ENCODE measurements around the gene RNF19B.
"Not testable (repeated sequence)": the region's sequence is repeated elsewhere in the genome, so short reads cannot be mapped to it uniquely, and the experiment has no call there.

Gene RNF19B

GRCh38 chr1:32992489-32993323 is 28.1 kb upstream of the RNF19B start:
- in situ Hi-C loops (cut with MboI; ENCODE audit: low sequenced_read_pairs), result no loop called here

- in situ Hi-C loops (cut with MboI; ENCODE audit: low sequenced_read_pairs), result no loop called here
These were observed 27.3 kb upstream of the RNF19B start for GRCh38 chr1:32991819-32992488.

GRCh38 chr1:32991386-32991785 is 26.8 kb upstream of the RNF19B start:
- in situ Hi-C loops (cut with MboI; ENCODE audit: low sequenced_read_pairs), result no loop called here

GRCh38 chr1:32990887-32991286 is 26.3 kb upstream of the RNF19B start:
- in situ Hi-C loops (cut with MboI; ENCODE audit: low sequenced_read_pairs), result no loop called here

- in situ Hi-C loops (cut with MboI; ENCODE audit: low sequenced_read_pairs), result no loop called here
These were observed 24.8 kb upstream of the RNF19B start for GRCh38 chr1:32989160-32990050.

- in situ Hi-C loops (cut with MboI; ENCODE audit: low sequenced_read_pairs), result no loop called here
These were observed 24.1 kb upstream of the RNF19B start for GRCh38 chr1:32988665-32989064.

GRCh38 chr1:32985226-32985625 is 20.6 kb upstream of the RNF19B start:
- in situ Hi-C loops (cut with MboI; ENCODE audit: low sequenced_read_pairs), result no loop called here

- in situ Hi-C loops (cut with MboI; ENCODE audit: low sequenced_read_pairs), result no loop called here
These were observed 20.0 kb upstream of the RNF19B start for GRCh38 chr1:32984455-32985171.

GRCh38 chr1:32984090-32984454 is 19.5 kb upstream of the RNF19B start:
- in situ Hi-C loops (cut with MboI; ENCODE audit: low sequenced_read_pairs), result no loop called here

GRCh38 chr1:32983020-32983419 is 18.4 kb upstream of the RNF19B start:
- in situ Hi-C loops (cut with MboI; ENCODE audit: low sequenced_read_pairs), result no loop called here

- in situ Hi-C loops (cut with MboI; ENCODE audit: low sequenced_read_pairs), result no loop called here
These were observed 16.6 kb upstream of the RNF19B start for GRCh38 chr1:32981003-32981901.

- in situ Hi-C loops (cut with MboI; ENCODE audit: low sequenced_read_pairs), result no loop called here
These were observed 15.5 kb upstream of the RNF19B start for GRCh38 chr1:32980080-32980479.

- in situ Hi-C loops (cut with MboI; ENCODE audit: low sequenced_read_pairs), result no loop called here
These were observed 14.2 kb upstream of the RNF19B start for GRCh38 chr1:32978854-32979253.

GRCh38 chr1:32977546-32978087 is 13.0 kb upstream of the RNF19B start:
- in situ Hi-C loops (cut with MboI; ENCODE audit: low sequenced_read_pairs), result no loop called here

- in situ Hi-C loops (cut with MboI; ENCODE audit: low sequenced_read_pairs), result not testable (repeated sequence)
These were observed 10.4 kb upstream of the RNF19B start for GRCh38 chr1:32975055-32975454.

GRCh38 chr1:32973458-32973857 is 8.8 kb upstream of the RNF19B start:
- in situ Hi-C loops (cut with MboI; ENCODE audit: low sequenced_read_pairs), result not testable (repeated sequence)

- in situ Hi-C loops (cut with MboI; ENCODE audit: low sequenced_read_pairs), result no loop called here
These were observed 8.3 kb upstream of the RNF19B start for GRCh38 chr1:32972814-32973428.

- in situ Hi-C loops (cut with MboI; ENCODE audit: low sequenced_read_pairs), result no loop called here
These were observed 7.0 kb upstream of the RNF19B start for GRCh38 chr1:32971576-32971975.

GRCh38 chr1:32971156-32971555 is 6.5 kb upstream of the RNF19B start:
- in situ Hi-C loops (cut with MboI; ENCODE audit: low sequenced_read_pairs), result no loop called here

Measured in HL-60/S4 treated with phorbol 12-myristate 13-acetate at 8.2 ng/mL for 4 days and 3 days (cell line).